GM18519 (cell line): ENCODE data around the gene CLEC3B.
"Not testable (repeated sequence)": the region's sequence is repeated elsewhere in the genome, so short reads cannot be mapped to it uniquely, and the experiment has no call there.

Experiments used
- ATAC-seq: cut with Tn5 transposase; IDR thresholded peaks from one replicate; pipeline ENCODE4 v1.9.1; 2021; ENCODE audit warnings: mild to moderate bottlenecking, moderate library complexity; ENCODE audit not compliant: unreplicated experiment, low FRiP score

Gene CLEC3B

GRCh38 chr3:45033791-45034190, 7.7 kb downstream of the CLEC3B start:
- no peak for ATAC-seq

- ATAC-seq, result no peak
These were observed 8.6 kb downstream of the CLEC3B start for GRCh38 chr3:45034612-45035252.

- ATAC-seq, result no peak
These were observed 9.6 kb downstream of the CLEC3B start for GRCh38 chr3:45035441-45036301.

GRCh38 chr3:45037720-45038455, 11.8 kb downstream of the CLEC3B start:
- ATAC-seq, result peak; percentile 54

GRCh38 chr3:45041666-45042065, 15.6 kb downstream of the CLEC3B start:
- ATAC-seq, result no peak

GRCh38 chr3:45042162-45042561, 16.1 kb downstream of the CLEC3B start:
- ATAC-seq, result no peak

GRCh38 chr3:45043728-45044299, 17.7 kb downstream of the CLEC3B start:
- no peak for ATAC-seq

GRCh38 chr3:45048244-45048643, 22.1 kb downstream of the CLEC3B start:
- ATAC-seq, result no peak

- ATAC-seq, result no peak
These were observed 23.7 kb downstream of the CLEC3B start for GRCh38 chr3:45049807-45050206.

- no peak for ATAC-seq
These were observed 25.6 kb downstream of the CLEC3B start for GRCh38 chr3:45051685-45052084.

- not testable (repeated sequence) for ATAC-seq
These were observed 27.7 kb downstream of the CLEC3B start for GRCh38 chr3:45053805-45054195.

- ATAC-seq, result no peak
These were observed 28.2 kb downstream of the CLEC3B start for GRCh38 chr3:45054196-45054857.

GRCh38 chr3:45055032-45055410, 28.9 kb downstream of the CLEC3B start:
- no peak for ATAC-seq

- ATAC-seq, result no peak
These were observed 29.5 kb downstream of the CLEC3B start for GRCh38 chr3:45055411-45056143.

- no peak for ATAC-seq
These were observed 30.7 kb downstream of the CLEC3B start for GRCh38 chr3:45056608-45057301.

- no peak for ATAC-seq
These were observed 31.5 kb downstream of the CLEC3B start for GRCh38 chr3:45057557-45057956.

- no peak for ATAC-seq
These were observed 33.0 kb downstream of the CLEC3B start for GRCh38 chr3:45059132-45059531.

GRCh38 chr3:45060165-45060892, 34.2 kb downstream of the CLEC3B start:
- no peak for ATAC-seq

GRCh38 chr3:45062697-45063070, 36.6 kb downstream of the CLEC3B start:
- no peak for ATAC-seq
